IMR-90 (cell line): ENCODE measurements around the gene FNDC3B.

Experiments
- BHLHE40 ChIP-seq: fragments of 150-350 bp; IDR thresholded peaks from 2 replicates; pipeline ENCODE4 v1.6.1; 2016; ENCODE audit warnings: mild to moderate bottlenecking, low read depth, low read length
- CTCF ChIP-seq: conservative IDR thresholded peaks from 2 replicates; pipeline ENCODE4 v1.5.1; 2012; ENCODE audit warnings: mild to moderate bottlenecking, low read depth, low read length, improper control_type of control experiment

DNA sequence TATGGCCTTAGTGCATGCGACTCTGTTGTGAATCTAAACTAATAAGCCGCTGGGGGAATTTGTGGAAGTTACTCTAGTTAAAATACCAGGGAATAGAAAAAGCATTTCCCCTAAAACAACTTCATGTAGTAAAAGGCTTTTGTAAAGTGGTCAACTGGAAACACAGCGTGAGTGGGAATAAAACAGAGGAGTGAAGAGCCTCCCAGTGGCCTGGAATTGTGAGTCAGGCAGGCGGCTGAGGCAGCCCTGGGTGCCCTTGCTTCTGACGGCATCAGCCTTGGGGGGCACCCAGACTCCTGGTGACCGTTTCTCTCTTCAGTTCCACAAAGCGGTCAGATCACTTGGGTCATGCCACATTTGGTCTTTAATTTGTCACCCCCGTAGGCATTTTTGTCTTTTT is 300.5 kb downstream of the FNDC3B start:
- TF ChIP-seq CTCF, result no peak
- no peak for TF ChIP-seq BHLHE40
